HG03521 (cell line): Measurements from ENCODE around the gene ACAP1.
"Not testable (repeated sequence)": the region's sequence is repeated elsewhere in the genome, so short reads cannot be mapped to it uniquely, and the experiment has no call there.

Experiments
- ATAC-seq: cut with Tn5 transposase; IDR thresholded peaks from one replicate; pipeline ENCODE4 v1.9.1; 2021; ENCODE audit warnings: mild to moderate bottlenecking, moderate library complexity; ENCODE audit not compliant: unreplicated experiment

The ACAP1 gene

DNA sequence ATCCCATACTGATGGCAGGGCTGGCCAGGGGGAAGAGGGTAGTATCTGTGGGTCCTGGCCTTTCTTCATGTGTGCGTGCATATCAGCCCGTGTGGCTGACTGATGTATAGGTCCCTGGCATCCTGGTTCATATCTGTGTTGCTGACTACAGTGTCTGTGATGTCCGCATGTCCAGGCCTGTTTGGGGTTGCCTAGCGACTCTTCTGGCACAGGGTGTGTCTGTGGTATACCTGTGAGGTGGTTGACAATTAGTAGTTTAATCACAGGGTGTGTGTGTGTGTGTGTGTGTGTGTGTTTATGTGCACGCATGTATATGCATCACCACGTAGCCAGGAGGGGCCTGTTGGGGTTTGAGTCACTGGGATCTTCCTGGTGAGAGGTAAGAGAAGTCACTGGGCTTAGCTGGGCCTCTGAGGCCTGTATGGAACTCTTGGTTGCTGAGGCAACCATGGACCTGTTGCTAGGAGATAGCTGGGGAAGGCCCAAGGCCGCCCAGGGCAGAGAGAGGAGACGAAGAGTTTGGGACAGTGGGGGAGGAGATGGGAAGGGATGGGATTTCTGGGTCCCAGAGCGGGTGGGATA lies 18.0 kb downstream of the ACAP1 start:
- ATAC-seq, result no peak

DNA sequence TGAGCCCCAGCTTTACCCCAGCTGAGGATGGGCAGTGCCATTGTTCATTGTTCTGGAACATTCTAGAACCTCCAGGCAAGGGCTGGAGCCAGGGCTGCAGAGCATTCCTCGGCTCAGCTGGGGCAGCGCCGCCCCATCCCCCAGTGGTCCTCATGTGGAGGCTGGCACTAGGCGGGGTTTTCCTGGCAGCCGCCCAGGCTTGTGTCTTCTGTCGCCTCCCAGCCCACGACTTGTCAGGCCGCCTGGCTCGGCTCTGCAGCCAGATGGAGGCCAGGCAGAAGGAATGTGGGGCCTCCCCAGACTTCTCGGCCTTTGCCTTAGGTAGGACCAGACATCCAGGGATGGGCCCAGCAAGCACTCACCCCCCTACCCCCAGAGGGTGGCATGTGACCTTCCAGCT lies 18.7 kb downstream of the ACAP1 start, which contains the start of gene TMEM95:
TMEM95 (plus strand) TSS at position 104 of the 400 bp plus-strand sequence; CDS start at position 153, 49 bp downstream.
- ATAC-seq, result no peak

DNA sequence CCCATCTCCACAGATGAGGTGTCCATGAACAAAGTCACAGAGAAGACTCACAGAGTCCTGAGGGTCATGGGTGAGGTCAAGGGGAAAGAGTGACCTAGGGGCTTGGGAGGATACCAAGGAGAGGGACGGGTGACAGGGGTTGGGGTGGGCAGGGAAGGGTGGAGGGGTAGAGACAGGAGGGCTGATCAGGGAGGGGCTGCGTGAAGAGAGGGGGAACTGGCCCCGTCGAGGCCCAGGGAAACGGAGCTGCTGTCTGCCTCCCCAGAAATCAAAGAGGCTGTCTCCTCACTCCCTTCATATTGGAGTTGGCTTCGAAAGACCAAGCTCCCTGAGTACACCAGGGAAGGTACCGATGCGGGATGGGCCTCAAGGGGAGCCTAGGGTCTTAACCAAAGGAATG lies 19.2 kb downstream of the ACAP1 start:
- ATAC-seq, result no peak

DNA sequence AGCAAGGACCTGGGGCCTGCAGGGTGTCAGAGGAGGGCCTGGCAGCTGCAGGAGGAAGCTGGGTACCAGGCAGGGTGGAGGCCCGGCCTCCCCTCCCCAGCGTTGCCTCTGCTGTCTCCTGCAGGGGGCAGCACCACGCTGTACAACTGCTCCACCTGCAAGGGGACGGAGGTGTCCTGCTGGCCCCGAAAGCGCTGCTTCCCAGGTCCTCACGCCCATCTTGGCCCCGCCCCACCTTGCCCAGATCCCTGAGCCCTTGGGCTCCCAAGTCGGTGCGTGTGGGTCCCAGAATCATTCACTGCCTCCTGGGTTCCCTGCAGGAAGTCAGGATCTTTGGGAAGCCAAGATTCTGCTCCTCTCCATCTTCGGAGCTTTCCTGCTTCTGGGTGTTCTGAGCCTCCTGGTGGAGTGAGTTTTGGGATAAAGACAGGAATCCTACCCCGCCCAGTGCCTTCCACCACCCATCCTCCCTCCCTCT lies 19.8 kb downstream of the ACAP1 start:
- ATAC-seq, result peak; percentile 33

DNA sequence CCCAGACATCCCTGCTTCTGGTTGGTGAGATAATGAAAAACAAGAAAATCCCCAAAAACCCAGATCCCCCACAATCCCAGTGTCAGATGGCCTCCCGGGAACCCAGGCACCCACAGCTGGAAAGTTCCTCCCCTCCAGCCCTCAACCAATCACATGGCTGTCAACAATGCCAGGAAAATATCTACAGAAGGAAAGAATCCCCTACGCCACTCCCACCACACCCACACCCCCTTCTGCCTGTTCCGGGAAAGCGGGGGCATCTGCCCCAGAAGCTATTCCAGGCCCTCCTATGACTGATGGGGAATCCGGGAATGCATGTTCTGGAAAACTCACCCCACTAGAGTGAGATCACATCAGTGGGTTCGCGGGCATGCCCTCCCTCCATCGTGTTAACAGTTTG lies 20.4 kb downstream of the ACAP1 start:
- ATAC-seq, result no peak

DNA sequence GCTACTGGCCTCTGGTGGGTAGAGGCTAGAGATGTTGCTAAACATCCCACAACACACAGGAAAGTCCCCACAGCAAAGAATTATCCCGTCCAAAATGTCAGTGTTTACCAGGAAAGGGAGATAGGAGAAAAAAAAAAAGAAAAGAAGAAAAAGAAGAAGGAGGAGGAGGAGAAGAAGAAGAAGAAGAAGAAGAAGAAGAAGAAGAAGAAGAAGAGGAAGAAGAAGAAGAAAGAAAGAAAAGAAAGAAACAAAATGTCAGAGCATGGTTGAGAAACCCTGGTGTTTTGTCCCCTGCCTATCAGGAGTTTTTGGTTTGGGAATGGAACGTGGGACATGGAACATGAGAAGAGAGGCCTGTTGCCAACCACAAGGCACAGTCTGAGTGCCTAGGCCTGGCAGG lies 21.1 kb downstream of the ACAP1 start:
- no peak for ATAC-seq

DNA sequence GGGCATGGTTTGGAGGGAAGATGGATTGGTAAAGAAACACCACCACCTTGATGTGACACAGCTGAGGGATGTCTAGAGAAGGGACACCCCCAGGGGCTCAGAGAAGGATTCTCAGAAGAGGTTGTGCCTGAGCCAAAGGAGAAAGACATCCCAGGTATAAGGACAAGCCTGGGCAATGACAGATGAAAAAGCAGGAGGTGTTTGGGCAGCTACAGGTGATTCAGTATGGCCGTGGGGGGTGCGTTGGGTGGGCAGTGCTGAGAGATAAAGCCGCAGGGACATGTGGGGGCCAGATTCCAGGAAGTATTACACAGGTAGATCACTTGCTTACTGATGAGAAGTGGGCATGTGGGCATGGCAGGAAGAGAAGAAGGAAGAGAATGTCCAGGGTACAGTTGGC lies 25.6 kb downstream of the ACAP1 start:
- ATAC-seq, result no peak

DNA sequence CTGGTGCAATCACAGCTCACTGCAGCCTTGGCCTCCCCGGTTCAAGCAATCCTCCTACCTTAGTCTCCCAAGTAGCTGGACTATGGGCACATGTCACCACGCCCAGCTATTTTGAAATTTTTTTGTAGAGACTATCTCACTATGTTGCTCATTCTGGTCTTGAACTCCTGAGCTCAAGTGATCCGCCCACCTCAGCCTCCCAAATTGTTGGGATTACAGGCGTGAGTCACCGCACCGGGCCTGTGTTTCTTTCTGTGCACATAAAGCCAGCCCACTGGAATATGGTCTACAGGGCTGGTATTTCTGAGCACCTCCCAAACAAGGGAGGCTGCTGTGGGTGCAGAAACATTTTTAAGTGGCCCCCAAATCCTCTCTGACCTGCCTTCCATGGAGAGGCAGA lies 27.0 kb downstream of the ACAP1 start:
- no peak for ATAC-seq

DNA sequence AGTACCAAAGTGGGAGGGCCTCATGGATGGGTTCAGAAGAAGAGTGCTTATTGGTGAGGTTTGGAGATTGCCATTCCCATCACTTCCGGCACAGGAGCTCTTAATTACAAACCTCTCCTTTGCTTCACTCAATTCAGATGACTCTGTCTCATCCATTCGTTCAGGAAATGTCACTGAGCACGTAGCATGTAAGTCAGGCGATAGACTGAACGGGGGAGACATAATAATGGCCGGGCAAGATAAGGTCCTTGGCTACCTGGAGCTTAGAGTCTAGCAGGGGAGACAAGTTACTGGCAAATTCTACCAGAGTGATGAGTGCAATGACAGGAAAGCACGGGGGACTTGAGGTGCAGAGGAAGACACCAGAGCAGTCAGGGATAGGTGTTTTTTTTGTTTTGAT lies 29.6 kb downstream of the ACAP1 start:
- not testable (repeated sequence) for ATAC-seq

DNA sequence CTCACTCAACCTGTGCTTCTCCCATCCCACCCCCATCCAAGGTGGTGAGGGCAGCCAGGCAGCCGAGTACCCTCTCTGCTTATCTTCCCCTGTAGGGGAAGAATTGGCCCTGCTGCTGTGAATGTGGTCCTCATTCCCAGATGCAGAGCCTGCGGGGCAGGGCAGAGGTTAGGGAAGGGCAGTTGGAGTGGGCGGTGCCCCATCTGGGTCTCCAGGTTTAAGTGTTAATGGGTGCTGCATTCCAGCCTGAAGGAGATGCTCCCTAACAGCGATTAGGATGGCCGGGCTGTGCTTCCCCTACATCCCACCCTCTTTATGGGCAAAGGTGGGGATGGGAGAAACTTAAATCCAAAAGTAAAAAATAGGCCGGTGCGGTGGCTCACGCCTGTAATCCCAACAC lies 30.8 kb downstream of the ACAP1 start:
- no peak for ATAC-seq

DNA sequence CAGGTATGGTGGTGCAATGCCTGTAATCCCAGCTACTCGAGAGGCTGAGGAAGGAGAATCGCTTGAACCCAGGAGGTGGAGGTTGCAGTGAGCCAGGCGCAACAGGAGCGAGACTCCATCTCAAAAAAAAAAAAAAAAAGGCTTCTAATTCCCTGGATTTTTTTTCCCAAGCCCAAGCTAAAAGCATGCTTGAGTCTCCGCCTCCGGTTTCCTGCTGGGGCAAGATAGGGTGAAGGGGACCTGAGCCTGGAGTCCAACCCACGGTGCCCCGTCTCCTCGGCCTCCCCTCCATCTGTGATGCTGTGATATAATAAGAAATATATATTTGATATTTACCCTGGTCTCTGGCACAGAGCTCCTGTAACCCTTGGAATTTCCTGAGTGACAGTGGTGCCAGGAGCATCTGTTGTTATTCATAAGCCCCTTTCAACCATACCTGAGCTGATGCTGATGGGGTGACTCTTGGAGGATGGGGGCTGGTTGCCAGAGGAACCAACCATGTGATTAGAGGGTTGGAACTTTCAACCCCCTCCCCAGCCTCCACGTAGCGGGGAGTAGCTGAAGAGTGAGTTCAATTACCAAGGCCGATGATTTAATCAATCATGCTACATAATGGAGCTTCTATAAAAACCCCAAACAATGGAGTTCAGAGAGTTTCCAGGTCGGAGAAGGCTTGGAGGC lies 31.7 kb downstream of the ACAP1 start:
- no peak for ATAC-seq

DNA sequence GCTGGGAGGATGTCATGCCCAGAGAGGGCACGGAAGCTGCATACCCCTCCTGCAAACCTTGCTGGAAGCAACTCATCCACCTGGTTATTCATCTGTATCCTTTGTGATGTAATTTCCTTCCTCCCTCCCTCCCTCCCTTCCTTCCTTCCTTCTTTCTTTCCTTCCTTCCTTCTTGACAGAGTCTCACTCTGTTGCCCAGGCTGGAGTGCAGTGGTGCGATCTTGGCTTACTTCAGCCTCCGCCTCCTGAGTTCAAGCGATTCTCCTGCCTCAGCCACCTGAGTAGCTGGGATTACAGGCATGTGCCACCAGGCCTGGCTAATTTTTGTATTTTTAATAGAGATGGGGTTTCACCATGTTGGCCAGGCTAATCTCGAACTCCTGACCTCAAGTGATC lies 32.3 kb downstream of the ACAP1 start:
- not testable (repeated sequence) for ATAC-seq

DNA sequence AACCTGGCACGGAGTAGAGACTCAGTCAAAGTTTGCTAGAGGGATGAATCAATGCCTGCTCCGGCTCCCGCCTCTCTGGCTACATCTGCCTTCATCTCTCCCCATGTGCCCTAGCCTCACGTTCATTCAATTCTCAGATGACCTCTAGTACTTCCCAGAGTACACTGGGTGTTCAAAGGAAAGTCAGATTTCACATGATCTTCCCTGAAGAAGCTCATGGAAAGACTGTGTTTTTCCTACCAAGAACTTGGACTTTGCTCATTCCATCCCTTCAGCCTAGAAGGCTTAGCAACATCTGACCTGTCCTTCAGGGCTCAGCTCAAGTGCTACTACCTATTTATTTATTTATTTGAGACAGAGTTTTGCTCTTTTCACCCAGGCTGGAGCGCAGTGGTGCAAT lies 33.5 kb downstream of the ACAP1 start:
- ATAC-seq, result no peak

DNA sequence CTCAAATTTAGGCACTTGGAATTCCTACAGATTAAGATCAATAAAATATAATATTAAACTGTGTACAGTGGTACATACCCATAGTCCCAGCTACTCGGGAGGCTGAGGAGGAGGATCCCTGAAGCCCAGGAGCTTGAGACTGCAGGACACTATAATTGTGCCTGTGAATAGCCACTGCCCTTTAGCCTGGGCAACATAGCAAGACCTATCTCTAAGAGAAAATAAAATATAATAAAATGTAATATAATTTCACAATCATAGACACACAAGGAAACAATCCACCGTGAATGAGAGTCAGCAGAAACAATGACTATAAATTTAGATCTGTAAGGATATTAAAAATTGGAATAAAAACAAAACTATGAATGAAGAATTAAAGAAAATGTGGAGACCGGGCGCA lies 34.5 kb downstream of the ACAP1 start:
- ATAC-seq, result no peak

DNA sequence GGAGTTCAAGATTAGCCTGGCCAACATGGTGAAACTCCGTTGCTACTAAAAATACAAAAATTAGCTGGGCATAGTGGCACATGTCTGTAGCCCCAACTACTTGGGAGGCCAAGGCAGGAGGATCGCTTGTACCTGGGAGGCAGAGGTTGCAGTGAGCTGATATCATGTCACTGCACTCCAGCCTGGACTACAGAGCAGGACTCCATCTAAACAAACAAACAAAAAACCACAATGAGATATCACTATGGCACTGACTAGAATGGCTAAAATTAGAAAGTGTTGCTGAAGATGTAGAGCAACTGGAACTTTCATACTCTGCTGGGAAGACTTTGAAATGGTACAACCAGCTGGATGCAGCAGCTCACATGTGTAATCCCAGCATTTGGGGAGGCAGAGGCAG lies 38.0 kb downstream of the ACAP1 start:
- no peak for ATAC-seq

DNA sequence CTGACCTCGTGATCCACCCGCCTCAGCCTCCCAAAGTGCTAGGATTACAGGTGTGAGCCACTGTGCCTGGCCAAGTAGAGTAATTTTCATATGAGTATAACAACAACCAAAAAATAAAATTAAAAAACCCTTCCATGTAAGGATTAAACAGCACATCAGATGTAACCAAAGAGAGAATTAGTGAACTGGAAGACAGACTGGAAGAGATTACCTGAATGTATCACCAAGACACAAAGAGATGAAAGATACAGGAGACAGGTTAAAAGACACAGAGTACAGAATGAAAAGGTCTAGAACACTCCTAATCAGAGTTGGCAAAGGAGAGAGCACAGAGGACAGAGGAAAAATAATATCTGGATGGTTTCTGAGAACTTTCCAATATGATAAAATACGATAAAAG lies 42.8 kb downstream of the ACAP1 start:
- no peak for ATAC-seq

DNA sequence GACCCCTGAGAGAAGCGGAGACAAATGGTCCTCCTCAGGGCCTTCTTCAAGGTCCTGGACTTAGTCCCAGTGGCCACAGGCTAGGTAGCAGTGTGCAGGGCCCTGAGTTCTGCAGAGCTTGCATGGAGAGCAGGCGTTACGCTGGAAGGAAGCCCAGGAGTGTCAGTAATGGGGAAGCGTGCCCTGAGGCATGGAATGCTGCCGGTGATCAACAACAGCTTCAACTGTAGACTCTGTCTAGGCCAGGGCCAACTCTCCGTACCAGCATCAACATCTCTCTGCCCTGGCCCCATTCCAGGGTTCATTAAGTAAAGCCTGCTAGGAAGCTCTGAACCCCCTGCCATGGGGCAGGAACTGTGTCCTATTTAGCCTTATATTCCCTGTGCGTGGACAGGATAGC lies 44.0 kb downstream of the ACAP1 start:
- ATAC-seq, result no peak

DNA sequence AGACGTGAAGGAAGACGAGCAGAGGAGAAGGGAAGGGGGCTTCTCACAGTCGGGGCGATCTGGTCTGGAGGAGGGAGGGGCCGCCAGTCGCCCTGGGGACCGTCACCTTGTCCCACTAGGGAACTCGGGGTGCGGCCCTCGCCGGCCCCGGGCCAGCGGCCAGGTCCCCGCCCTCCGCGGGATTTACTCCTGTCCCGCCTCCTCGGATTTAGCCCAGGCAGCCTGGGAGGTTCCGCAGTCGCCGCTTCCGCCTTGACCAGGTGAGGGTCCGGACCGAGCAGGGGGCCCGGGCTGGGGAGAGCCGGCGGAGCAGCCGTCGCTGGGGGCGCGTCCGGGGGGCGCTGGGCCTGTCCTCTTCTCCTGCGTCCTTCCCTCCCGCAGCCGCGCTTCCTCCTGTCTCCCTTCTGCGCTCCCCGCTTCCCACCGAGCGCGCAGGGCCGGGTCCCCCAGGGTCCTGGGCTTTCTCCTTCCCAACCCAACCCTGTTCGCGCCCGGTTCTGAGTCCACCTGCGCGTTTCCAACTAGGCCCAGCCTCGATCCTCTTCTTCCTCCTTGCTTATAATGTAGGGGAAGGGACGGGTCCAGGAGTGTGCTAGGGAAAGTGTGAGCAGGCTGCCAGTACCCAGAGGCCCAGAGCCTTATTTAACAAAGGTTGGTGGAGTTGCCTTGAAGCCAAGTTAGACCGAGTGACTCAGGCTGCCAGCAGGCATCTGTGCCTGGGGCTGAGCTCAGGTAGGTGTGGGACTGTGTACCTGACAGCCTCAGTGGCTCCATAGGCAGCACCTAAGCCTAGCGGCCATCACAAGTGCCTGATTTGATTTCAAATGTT lies 44.7 kb downstream of the ACAP1 start, which contains the start of gene TNK1:
TNK1 (plus strand) TSS at position 235 of the 829 bp plus-strand sequence. CDS start 1,838 bp downstream, outside the sequence.
- no peak for ATAC-seq

DNA sequence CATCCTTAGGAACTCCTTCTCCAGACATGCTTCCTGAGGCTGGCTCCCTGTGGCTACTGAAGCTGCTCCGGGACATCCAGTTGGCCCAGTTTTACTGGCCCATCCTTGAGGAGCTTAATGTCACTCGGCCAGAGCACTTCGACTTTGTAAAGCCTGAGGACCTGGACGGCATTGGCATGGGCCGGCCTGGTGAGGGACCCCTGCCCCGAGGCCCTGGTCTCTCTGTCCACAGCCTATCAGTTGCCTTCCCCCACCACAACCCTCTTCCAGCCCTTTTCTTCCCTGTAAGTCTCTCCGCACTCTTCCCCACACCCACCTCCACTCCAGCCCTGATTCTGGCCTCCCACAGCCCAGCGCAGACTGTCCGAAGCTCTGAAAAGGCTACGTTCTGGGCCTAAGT lies 46.6 kb downstream of the ACAP1 start:
- no peak for ATAC-seq

DNA sequence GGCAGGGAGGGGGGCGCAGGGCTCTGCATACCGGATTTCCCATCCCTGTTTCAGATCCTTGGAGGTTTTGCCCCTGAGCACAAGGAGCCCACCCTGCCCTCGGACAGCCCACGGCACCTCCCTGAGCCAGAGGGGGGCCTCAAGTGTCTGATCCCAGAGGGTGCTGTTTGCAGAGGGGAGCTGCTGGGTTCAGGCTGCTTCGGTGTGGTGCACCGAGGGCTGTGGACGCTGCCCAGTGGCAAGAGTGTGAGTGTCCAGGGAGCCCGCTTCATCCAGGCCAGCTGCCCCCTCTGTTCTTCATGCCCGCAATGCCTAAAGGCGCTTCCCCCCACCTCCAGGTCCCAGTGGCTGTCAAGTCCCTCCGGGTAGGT lies 47.0 kb downstream of the ACAP1 start:
- no peak for ATAC-seq

DNA sequence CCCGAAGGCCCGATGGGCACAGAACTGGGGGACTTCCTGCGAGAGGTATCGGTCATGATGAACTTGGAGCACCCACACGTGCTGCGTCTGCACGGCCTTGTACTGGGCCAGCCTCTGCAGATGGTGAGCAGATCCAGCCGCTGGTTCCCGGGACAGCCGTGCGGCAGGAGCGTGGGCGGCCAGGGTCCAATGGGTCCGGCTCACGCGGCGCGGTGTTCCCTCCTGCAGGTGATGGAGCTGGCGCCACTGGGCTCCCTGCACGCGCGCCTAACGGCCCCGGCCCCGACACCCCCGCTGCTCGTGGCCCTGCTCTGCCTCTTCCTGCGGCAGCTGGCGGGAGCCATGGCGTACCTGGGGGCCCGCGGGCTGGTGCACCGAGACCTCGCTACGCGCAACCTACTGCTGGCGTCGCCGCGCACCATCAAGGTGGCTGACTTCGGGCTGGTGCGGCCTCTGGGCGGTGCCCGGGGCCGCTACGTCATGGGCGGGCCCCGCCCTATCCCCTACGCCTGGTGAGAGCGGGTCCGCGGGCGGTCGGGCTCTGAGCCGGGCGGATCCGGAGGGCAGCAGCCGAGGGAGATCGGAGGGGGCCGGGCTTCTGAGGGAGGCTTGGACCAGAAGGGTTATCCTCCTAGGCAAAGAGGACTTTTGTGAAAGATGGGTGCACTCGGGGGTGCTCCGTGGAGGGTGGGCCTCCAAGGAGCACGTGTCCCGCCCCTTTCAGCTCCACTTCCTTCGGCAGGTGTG lies 47.6 kb downstream of the ACAP1 start:
- peak; percentile 70 for ATAC-seq
